IMR-90 (cell line): ENCODE data around the gene SGO2. TPM values are rescaled to one million over a fixed set of nuclear protein-coding genes. Genes with fewer than 3 reads are reported as not detected.

Experiments used
- ATAC-seq: fragments of 200-7000 bp; cut with Tn5 transposase; 2 replicates; pipeline ENCODE4 v1.9.1; 2020; ENCODE audit warnings: low read depth, mild to moderate bottlenecking, moderate library complexity
- BruUV-seq: library from RNA; stranded (reverse); fragments of 400-500 nt; replicated peaks from 2 replicates; lab custom pipeline; 2021; lab: Mats Ljungman, UMichigan
- CTCF ChIA-PET: fragments of 300-600 bp; formaldehyde crosslinking; extraction: SDS; loops from one replicate; lab custom pipeline; 2021; ENCODE audit warnings: antibody characterized with exemption; lab: Yijun Ruan, JAX
- POLR2A ChIA-PET: fragments of 300-600 bp; sonication (Branson Sonifier 250); formaldehyde crosslinking; loops from one replicate; lab custom pipeline; 2022; ENCODE audit warnings: antibody characterized with exemption; ENCODE audit not compliant: unreplicated experiment; lab: Charles Lee
- DNase-seq: peaks from one replicate; pipeline ENCODE4 v3.0.0; 2013
- H2AFZ ChIP-seq: replicated peaks from 2 replicates; pipeline ENCODE3; 2013; ENCODE audit warnings: low read length, mild to moderate bottlenecking; ENCODE audit not compliant: poor library complexity
- H2AK5ac ChIP-seq: 2 replicates; pipeline ENCODE4 v1.6.1; 2013; ENCODE audit warnings: low read depth, low read length, inconsistent platforms
- H2AK9ac ChIP-seq: replicated peaks from 2 replicates; pipeline ENCODE3; 2013; ENCODE audit warnings: mild to moderate bottlenecking, low read depth, low read length, moderate library complexity; ENCODE audit not compliant: poor library complexity
- H2BK120ac ChIP-seq: 2 replicates; pipeline ENCODE4 v1.6.1; 2013; ENCODE audit warnings: low read depth, low read length, inconsistent platforms
- H2BK15ac ChIP-seq: 3 replicates; pipeline ENCODE4 v1.6.1; 2013; ENCODE audit warnings: low read depth, low read length, inconsistent platforms
- H2BK20ac ChIP-seq: 2 replicates; pipeline ENCODE4 v1.6.1; 2013; ENCODE audit warnings: low read depth, mild to moderate bottlenecking, inconsistent platforms, low read length, moderate library complexity
- H2BK5ac ChIP-seq: 2 replicates; pipeline ENCODE4 v1.6.1; 2013; ENCODE audit warnings: mild to moderate bottlenecking, low read depth, low read length, inconsistent platforms; ENCODE audit not compliant: poor library complexity, severe bottlenecking
- H3K14ac ChIP-seq: replicated peaks from 2 replicates; pipeline ENCODE4 v1.6.1; 2013; ENCODE audit warnings: low read depth, low read length, inconsistent platforms
- H3K18ac ChIP-seq: 2 replicates; pipeline ENCODE4 v1.6.1; 2013; ENCODE audit warnings: low read depth, low read length, control low read depth
- H3K23ac ChIP-seq: 2 replicates; pipeline ENCODE4 v1.6.1; 2013; ENCODE audit warnings: low read depth, low read length, inconsistent platforms
- H3K27ac ChIP-seq: 2 replicates; pipeline ENCODE4 v1.5.1; 2013; ENCODE audit warnings: mild to moderate bottlenecking, control low read depth, low read length; ENCODE audit not compliant: insufficient read depth
- H3K27me3 ChIP-seq: 2 replicates; pipeline ENCODE4 v1.6.1; 2013; ENCODE audit warnings: low read length; ENCODE audit not compliant: control insufficient read depth, insufficient read depth
- H3K36me3 ChIP-seq: 2 replicates; pipeline ENCODE4 v1.6.1; 2013; ENCODE audit warnings: low read length, mixed read lengths; ENCODE audit not compliant: control insufficient read depth, insufficient read depth
- H3K4ac ChIP-seq: 2 replicates; pipeline ENCODE4 v1.6.1; 2013; ENCODE audit warnings: low read depth, low read length, inconsistent platforms
- H3K4me1 ChIP-seq: 2 replicates; pipeline ENCODE4 v1.6.1; 2013; ENCODE audit warnings: low read length, mixed read lengths; ENCODE audit not compliant: control insufficient read depth, insufficient read depth
- H3K4me2 ChIP-seq: 2 replicates; pipeline ENCODE4 v1.6.1; 2013; ENCODE audit warnings: low read depth, mild to moderate bottlenecking, control low read depth, low read length, moderate library complexity
- H3K4me3 ChIP-seq: 2 replicates; pipeline ENCODE4 v1.5.1; 2013; ENCODE audit warnings: low read depth, mild to moderate bottlenecking, control low read depth, low read length, moderate library complexity; ENCODE audit not compliant: insufficient read depth
- H3K56ac ChIP-seq: 2 replicates; pipeline ENCODE4 v1.6.1; 2013; ENCODE audit warnings: low read length, inconsistent platforms; ENCODE audit not compliant: insufficient read depth; ENCODE audit errors: extremely low read depth
- H3K79me1 ChIP-seq, 2 experiments: 2 replicates each; pipeline ENCODE4 v1.6.1; 2013; ENCODE audit warnings: low read length in 2 of 2, inconsistent platforms in 1 of 2, low read depth in 1 of 2
- H3K9ac ChIP-seq: 2 replicates; pipeline ENCODE4 v1.6.1; 2013; ENCODE audit warnings: low read depth, low read length, control low read depth
- H3K9me1 ChIP-seq: 2 replicates; pipeline ENCODE4 v1.6.1; 2013; ENCODE audit warnings: low read length, inconsistent platforms; ENCODE audit not compliant: insufficient read depth
- H3K9me3 ChIP-seq: 2 replicates; pipeline ENCODE4 v1.6.1; 2013; ENCODE audit warnings: low read length; ENCODE audit not compliant: control insufficient read depth, insufficient read depth
- H4K20me1 ChIP-seq: 2 replicates; pipeline ENCODE4 v1.6.1; 2013; ENCODE audit warnings: low read length, inconsistent platforms; ENCODE audit not compliant: insufficient read depth
- H4K5ac ChIP-seq: 2 replicates; pipeline ENCODE4 v1.6.1; 2013; ENCODE audit warnings: mild to moderate bottlenecking, low read depth, low read length, control low read depth
- H4K8ac ChIP-seq, 2 experiments: 2 replicates each; pipeline ENCODE4 v1.6.1; 2013; ENCODE audit warnings: low read depth in 2 of 2, low read length in 2 of 2, control low read depth in 1 of 2, inconsistent platforms in 1 of 2
- H4K91ac ChIP-seq: 2 replicates; pipeline ENCODE4 v1.6.1; 2013; ENCODE audit warnings: low read depth, low read length, inconsistent platforms; ENCODE audit not compliant: insufficient read depth
- CEBPB ChIP-seq: IDR thresholded peaks from 2 replicates; pipeline ENCODE4 v1.6.1; 2012; ENCODE audit warnings: low read depth, low read length, improper control_type of control experiment
- CHD1 ChIP-seq: IDR thresholded peaks from 2 replicates; pipeline ENCODE4 v1.6.1; 2012; ENCODE audit warnings: low read depth, low read length, improper control_type of control experiment
- FOS ChIP-seq: fragments of 150-350 bp; IDR thresholded peaks from 2 replicates; pipeline ENCODE4 v1.6.1; 2016; ENCODE audit warnings: low read depth, low read length
- MAFK ChIP-seq: IDR thresholded peaks from 2 replicates; pipeline ENCODE4 v1.6.1; 2012; ENCODE audit warnings: low read depth, low read length, improper control_type of control experiment
- MAZ ChIP-seq: IDR thresholded peaks from 2 replicates; pipeline ENCODE4 v1.6.1; 2012; ENCODE audit warnings: low read depth, mild to moderate bottlenecking, low read length, improper control_type of control experiment, moderate library complexity, borderline replicate concordance
- MXI1 ChIP-seq: IDR thresholded peaks from 2 replicates; pipeline ENCODE4 v1.6.1; 2012; ENCODE audit warnings: low read depth, mild to moderate bottlenecking, low read length, moderate library complexity, borderline replicate concordance
- NFE2L2 ChIP-seq: fragments of 150-350 bp; IDR thresholded peaks from 2 replicates; pipeline ENCODE4 v1.6.1; 2016; ENCODE audit warnings: low read depth, mild to moderate bottlenecking, low read length
- POLR2A ChIP-seq: IDR thresholded peaks from 2 replicates; pipeline ENCODE4 v1.6.1; 2012; ENCODE audit warnings: mild to moderate bottlenecking, low read depth, low read length
- RAD21 ChIP-seq: IDR thresholded peaks from 2 replicates; pipeline ENCODE4 v1.6.1; 2012; ENCODE audit warnings: low read length, improper control_type of control experiment
- RFX5 ChIP-seq: IDR thresholded peaks from 2 replicates; pipeline ENCODE4 v1.8.0; 2012; ENCODE audit warnings: low read depth, mild to moderate bottlenecking, low read length, moderate library complexity
- WGBS, 2 experiments: methylation state at CpG; one replicate each; pipeline versions ENCODE4 v1.1.5 to v1.1.7; 2013; ENCODE audit warnings: missing lambda C conversion rate in 2 of 2; ENCODE audit not compliant: insufficient read length in 1 of 2; ENCODE audit errors: extremely low coverage in 2 of 2; 5-methylcytosine and 5-hydroxymethylcytosine counted together
- dilution Hi-C: fragments of 300-500 bp; cut with HindIII; formaldehyde crosslinking; loops from one replicate; pipeline ENCODE4 v1.14.3; 2018; ENCODE audit warnings: low sequenced_read_pairs; ENCODE audit not compliant: unreplicated experiment
- in situ Hi-C: fragments of 300-500 bp; cut with MboI; formaldehyde crosslinking; loops from 3 replicates; pipeline ENCODE4 v1.14.3; 2019; ENCODE audit warnings: low sequenced_read_pairs, inconsistent platforms, mixed read lengths
- intact Hi-C: fragments of 100-400 bp; cut with micrococcal nuclease; formaldehyde crosslinking; loops from 2 replicates; pipeline ENCODE4 v1.10.0; 2022
- polyA plus RNA-seq, 3 experiments: library from polyadenylated mRNA; depleted of rRNA; stranded (reverse); fragments of >200 nt; gene quantifications; 2 replicates each; pipeline ENCODE4 v1.2.3, GENCODE V29; 2012; ENCODE audit warnings: low replicate concordance in 1 of 3
- total RNA-seq: library from RNA; depleted of rRNA; stranded (reverse); fragments of >200 nt; gene quantifications from 2 replicates; pipeline ENCODE4 v1.2.3, GENCODE V29; 2012
- TF ChIP-seq, protein P1 (sequence below): conservative IDR thresholded peaks from 2 replicates; pipeline ENCODE4 v1.5.1; 2012; ENCODE audit warnings: mild to moderate bottlenecking, low read depth, low read length, improper control_type of control experiment
- TF ChIP-seq, protein P2 (sequence below): fragments of 150-350 bp; IDR thresholded peaks from 2 replicates; pipeline ENCODE4 v1.6.1; 2017; ENCODE audit warnings: mild to moderate bottlenecking, antibody characterized with exemption, low read length, low read depth

Gene SGO2
- total and polyA plus RNA-seq, 2 of the 4 experiments (the other 2 are of a cell fraction) = 5.4 to 6.3 TPM

DNA sequence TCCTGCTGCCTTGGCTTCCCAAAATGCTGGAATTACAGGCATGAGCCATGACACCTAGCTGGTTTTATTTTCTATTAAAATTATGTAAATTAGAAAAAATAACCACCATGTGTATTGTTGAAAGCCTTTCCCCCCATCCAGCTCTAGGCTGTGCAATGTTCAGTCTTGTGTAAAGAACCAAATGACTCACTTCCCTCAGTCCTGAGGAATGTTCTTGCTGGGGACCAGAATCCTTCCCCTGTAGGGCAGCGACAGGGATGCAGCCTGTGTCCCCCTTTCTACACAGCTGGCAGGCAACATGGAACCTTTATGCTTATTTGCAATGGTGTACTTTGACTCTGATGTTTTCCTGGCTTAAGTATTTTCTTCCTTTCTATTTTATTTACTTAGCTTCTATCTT, 89.2 kb downstream of the SGO2 start:
- BruUV-seq = no TSS peak
- H3K4me2 ChIP-seq = no peak overlapping the region
- H3K14ac ChIP-seq = peak overlapping the region; percentile 29; the same call in 1 of the 2 replicates
- H2BK120ac ChIP-seq = peak overlapping the region; percentile 56; the same call in 1 of the 2 replicates
- CTCF ChIA-PET = interaction anchor here (1.0 to 1.6 kb wide), 4 partner anchors 11 to 120 kb away, joined by 3 to 6 read pairs (median 4); no protein-coding TSS in a partner anchor
- H3K36me3 ChIP-seq = no peaks in the 10 kb centered on the region
- peak overlapping the region; percentile 9; the same call in 1 of the 2 replicates for H3K27ac ChIP-seq
- peak overlapping the region; percentile 68; the same call in 1 of the 2 replicates for H3K4ac ChIP-seq
- peak overlapping the region; percentile 6; the same call in 1 of the 2 replicates for H3K18ac ChIP-seq
- H3K56ac ChIP-seq = no peak overlapping the region
- peak overlapping the region; percentile 25; the same call in 2 of the 3 replicates for H2BK15ac ChIP-seq
- peaks cover 12% of the 10 kb centered on the region for H3K4me1 ChIP-seq
- no CpG with 5 or more reads among the region's 1 CpG for WGBS, 2 experiments
- POLR2A ChIA-PET = no interaction called here
- H2BK20ac ChIP-seq = peak overlapping the region; percentile 70; the same call in 1 of the 2 replicates
- no peak overlapping the region for H3K9ac ChIP-seq
- no peaks in the 10 kb centered on the region for H3K9me3 ChIP-seq
- ATAC-seq (peak; percentile 89), DNase-seq (peak; percentile 78)
- intact Hi-C loops (loop anchor here (10.0 kb wide), 1 partner anchor 200 kb away; the partner anchor contains the start of gene BZW1), in situ Hi-C loops (no loop called here), dilution Hi-C loops (no loop called here)
- H4K8ac ChIP-seq = peak overlapping the region in 1 of 2 experiments; percentile 41; a peak in 1 of 4 replicates
- no peaks in the 10 kb centered on the region for H3K27me3 ChIP-seq
- H3K23ac ChIP-seq = no peak overlapping the region
- no peak overlapping the region for H2AK9ac ChIP-seq
- 0 out of 2 replicates have a peak overlapping the region, but pooled peaks have one; percentile 20 for H4K91ac ChIP-seq
- no peak overlapping the region for H4K5ac ChIP-seq
- peak overlapping the region; percentile 48 for H2BK5ac ChIP-seq
- H2AK5ac ChIP-seq = no peak overlapping the region
- H3K9me1 ChIP-seq = peaks cover 8% of the 10 kb centered on the region; the same call in 1 of the 2 replicates
- peak overlapping the region; percentile 47 for H2AFZ ChIP-seq
- no peaks in the 10 kb centered on the region for H4K20me1 ChIP-seq
- H3K79me1 ChIP-seq = peaks cover 0 to 4% of the 10 kb centered on the region in 2 experiments; a peak in 1 of 4 replicates
- TF ChIP-seq RFX5 (no peak), MAFK (no peak), NFE2L2 (no peak), FOS (0 out of 2 replicates have a peak, but pooled peaks have one; percentile 50), MXI1 (no peak), CEBPB (peak; percentile 76), POLR2A (no peak), MAZ (no peak; the same call in 1 of the 2 replicates), RAD21 (0 out of 2 replicates have a peak, but pooled peaks have one; percentile 9), CHD1 (no peak)
- TF ChIP-seq, protein P1, sequence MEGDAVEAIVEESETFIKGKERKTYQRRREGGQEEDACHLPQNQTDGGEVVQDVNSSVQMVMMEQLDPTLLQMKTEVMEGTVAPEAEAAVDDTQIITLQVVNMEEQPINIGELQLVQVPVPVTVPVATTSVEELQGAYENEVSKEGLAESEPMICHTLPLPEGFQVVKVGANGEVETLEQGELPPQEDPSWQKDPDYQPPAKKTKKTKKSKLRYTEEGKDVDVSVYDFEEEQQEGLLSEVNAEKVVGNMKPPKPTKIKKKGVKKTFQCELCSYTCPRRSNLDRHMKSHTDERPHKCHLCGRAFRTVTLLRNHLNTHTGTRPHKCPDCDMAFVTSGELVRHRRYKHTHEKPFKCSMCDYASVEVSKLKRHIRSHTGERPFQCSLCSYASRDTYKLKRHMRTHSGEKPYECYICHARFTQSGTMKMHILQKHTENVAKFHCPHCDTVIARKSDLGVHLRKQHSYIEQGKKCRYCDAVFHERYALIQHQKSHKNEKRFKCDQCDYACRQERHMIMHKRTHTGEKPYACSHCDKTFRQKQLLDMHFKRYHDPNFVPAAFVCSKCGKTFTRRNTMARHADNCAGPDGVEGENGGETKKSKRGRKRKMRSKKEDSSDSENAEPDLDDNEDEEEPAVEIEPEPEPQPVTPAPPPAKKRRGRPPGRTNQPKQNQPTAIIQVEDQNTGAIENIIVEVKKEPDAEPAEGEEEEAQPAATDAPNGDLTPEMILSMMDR = 0 out of 2 replicates have a peak, but pooled peaks have one; percentile 13
- TF ChIP-seq, protein P2, sequence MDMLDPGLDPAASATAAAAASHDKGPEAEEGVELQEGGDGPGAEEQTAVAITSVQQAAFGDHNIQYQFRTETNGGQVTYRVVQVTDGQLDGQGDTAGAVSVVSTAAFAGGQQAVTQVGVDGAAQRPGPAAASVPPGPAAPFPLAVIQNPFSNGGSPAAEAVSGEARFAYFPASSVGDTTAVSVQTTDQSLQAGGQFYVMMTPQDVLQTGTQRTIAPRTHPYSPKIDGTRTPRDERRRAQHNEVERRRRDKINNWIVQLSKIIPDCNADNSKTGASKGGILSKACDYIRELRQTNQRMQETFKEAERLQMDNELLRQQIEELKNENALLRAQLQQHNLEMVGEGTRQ = no peak
- H3K4me3 ChIP-seq = no peak overlapping the region
